GM12878 (cell line): Measurements from ENCODE around the gene POP5. TPM values are rescaled to one million over a fixed set of nuclear protein-coding genes. Genes with fewer than 3 reads are reported as not detected.

ENCODE experiments used
- ATAC-seq: fragments of 200-7000 bp; cut with Tn5 transposase; 3 replicates; pipeline ENCODE4 v1.9.1; 2020; ENCODE audit warnings: mild to moderate bottlenecking, moderate library complexity
- BruUV-seq: library from RNA; stranded (reverse); fragments of 400-500 nt; replicated peaks from 2 replicates; lab custom pipeline; 2021; lab: Mats Ljungman, UMichigan
- CTCF ChIA-PET: fragments of 300-600 bp; sonication (Branson Sonifier 250); formaldehyde crosslinking; extraction: SDS; loops from one replicate; lab custom pipeline; 2021; ENCODE audit warnings: inconsistent platforms; lab: Yijun Ruan, JAX
- POLR2A ChIA-PET: fragments of 350-600 bp; formaldehyde crosslinking; extraction: SDS; loops from one replicate; lab custom pipeline; 2021; ENCODE audit warnings: inconsistent platforms; lab: Charles Lee
- RAD21 ChIA-PET: fragments of 300-600 bp; sonication (Branson Sonifier 250); formaldehyde crosslinking; loops from one replicate; lab custom pipeline; 2023; ENCODE audit warnings: antibody characterized with exemption; ENCODE audit not compliant: unreplicated experiment; lab: Charles Lee
- SMC1A ChIA-PET: fragments of 300-600 bp; sonication (Branson Sonifier 250); formaldehyde crosslinking; loops from one replicate; lab custom pipeline; 2023; ENCODE audit not compliant: unreplicated experiment, uncharacterized antibody; lab: Charles Lee
- DNase-seq: peaks from one replicate; pipeline ENCODE4 v3.0.0-alpha.2; 2011; ENCODE audit warnings: low read depth, low spot score
- FAIRE-seq: peaks from 3 replicates; lab custom pipeline; 2011; peaks lifted over from hg19 to GRCh38; lab: Jason Lieb, UNC
- H2AFZ ChIP-seq: 2 replicates; pipeline ENCODE4 v1.6.0; 2011; ENCODE audit warnings: low read depth, low read length, control low read depth; ENCODE audit not compliant: control insufficient read depth
- H3K27ac ChIP-seq: 2 replicates; pipeline ENCODE4 v1.5.1; 2011; ENCODE audit warnings: control low read depth; ENCODE audit not compliant: control insufficient read depth, insufficient read depth
- H3K27me3 ChIP-seq, 2 experiments: replicated peaks in 1 of 2; 2 replicates each; pipeline versions ENCODE4 v1.6.0 to v1.6.1; 2011; ENCODE audit warnings: low read length in 1 of 2; ENCODE audit not compliant: control insufficient read depth in 2 of 2, insufficient read depth in 2 of 2
- H3K36me3 ChIP-seq, 2 experiments: 2 replicates each; pipeline ENCODE4 v1.5.1; 2011; ENCODE audit warnings: low read length in 1 of 2; ENCODE audit not compliant: control insufficient read depth in 2 of 2, insufficient read depth in 2 of 2
- H3K4me1 ChIP-seq: 2 replicates; pipeline ENCODE4 v1.6.1; 2011; ENCODE audit warnings: mild to moderate bottlenecking, low read length, moderate library complexity, mixed read lengths; ENCODE audit not compliant: control insufficient read depth, insufficient read depth
- H3K4me2 ChIP-seq: 2 replicates; pipeline ENCODE4 v1.6.0; 2011; ENCODE audit warnings: control low read depth; ENCODE audit not compliant: control insufficient read depth, insufficient read depth
- H3K4me3 ChIP-seq: fragments of 200-600 bp; sonication (generic); 2 replicates; pipeline ENCODE4 v1.5.1; 2016
- H3K79me2 ChIP-seq: 2 replicates; pipeline ENCODE4 v1.6.0; 2011; ENCODE audit warnings: low read length; ENCODE audit not compliant: control insufficient read depth, insufficient read depth
- H3K9ac ChIP-seq: 2 replicates; pipeline ENCODE4 v1.8.0; 2011; ENCODE audit warnings: low read length, control low read depth, mixed read lengths; ENCODE audit not compliant: control insufficient read depth, insufficient read depth
- H3K9me3 ChIP-seq: replicated peaks from 3 replicates; pipeline ENCODE4 v1.5.1; 2011; ENCODE audit warnings: mild to moderate bottlenecking, low read length; ENCODE audit not compliant: control insufficient read depth, insufficient read depth
- H4K20me1 ChIP-seq: 2 replicates; pipeline ENCODE4 v1.6.0; 2011; ENCODE audit not compliant: control insufficient read depth, insufficient read depth
- BCL11A ChIP-seq: IDR thresholded peaks from 2 replicates; pipeline ENCODE4 v1.6.1; 2011; ENCODE audit warnings: low read depth, low read length
- MLLT1 ChIP-seq: fragments of 450-650 bp; IDR thresholded peaks from 2 replicates; pipeline ENCODE4 v1.6.1; 2016; ENCODE audit warnings: mild to moderate bottlenecking
- NFYA ChIP-seq: IDR thresholded peaks from 2 replicates; pipeline ENCODE4 v1.6.1; 2011; ENCODE audit warnings: low read depth, mild to moderate bottlenecking, low read length, improper control_type of control experiment, borderline replicate concordance
- SMC3 ChIP-seq: IDR thresholded peaks from 2 replicates; pipeline ENCODE4 v1.6.1; 2011; ENCODE audit warnings: low read length, improper control_type of control experiment, borderline replicate concordance
- TAF1 ChIP-seq: IDR thresholded peaks from 2 replicates; pipeline ENCODE4 v1.6.1; 2011; ENCODE audit warnings: mild to moderate bottlenecking, low read depth, low read length, borderline replicate concordance
- TCF7 ChIP-seq: IDR thresholded peaks from 2 replicates; pipeline ENCODE4 v1.6.1; 2014; ENCODE audit warnings: antibody characterized with exemption, borderline replicate concordance
- WGBS: methylation state at CpG from one replicate; pipeline ENCODE4 v1.1.6; 2016; ENCODE audit warnings: low lambda C conversion rate; ENCODE audit not compliant: insufficient replicate concordance, insufficient coverage; ENCODE audit errors: missing lambda C conversion rate; 5-methylcytosine and 5-hydroxymethylcytosine counted together
- in situ Hi-C: fragments of 300-500 bp; cut with MboI; formaldehyde crosslinking; loops from 9 replicates; pipeline ENCODE4 v1.14.3; 2018; ENCODE audit warnings: mixed read lengths
- intact Hi-C: fragments of 100-400 bp; cut with micrococcal nuclease; formaldehyde crosslinking; loops from one replicate; pipeline ENCODE4 v1.14.2; 2022; ENCODE audit not compliant: unreplicated experiment
- polyA plus RNA-seq, 11 experiments: library from polyadenylated mRNA; depleted of rRNA in 4 of 11; unstranded in 6 of 11; stranded (reverse) in 5 of 11; fragments of >200 nt; fragmentation: Nextera tagmentation in 4 of 11; fragmentation: Illumina TruSeq in 1 of 11; extraction: Ambion mirVana in 4 of 11; extraction: Trizol in 1 of 11; gene quantifications; 1 replicate in 1 of 11; 2 replicates in 10 of 11; pipeline versions ENCODE4 v1.2.1 to v1.2.3, GENCODE V29; 2011 to 2016; ENCODE audit warnings: inconsistent platforms in 2 of 11, missing spikeins in 2 of 11, low read depth in 1 of 11
- total RNA-seq, 4 experiments: library from RNA; depleted of rRNA in 3 of 4; stranded (reverse); fragments of >200 nt in 3 of 4; fragmentation: Illumina TruSeq in 1 of 4; extraction: Trizol in 1 of 4; gene quantifications; 2 replicates each; pipeline versions ENCODE4 v1.2.1 to v1.2.3, GENCODE V29; 2013 to 2021

The POP5 gene
- total and polyA plus RNA-seq, 10 of the 15 experiments (the other 5 are each of a cell fraction or from before 2014, with no cell fraction given), result 50.3 to 234 (median 83.7) TPM

GRCh38 chr12:120529641-120530417, 51.4 kb downstream of the POP5 start:
- H3K9me3 ChIP-seq, result no peaks in the 10 kb centered on the region
- ChIA-PET POLR2A (interaction anchor here (0.6 to 1.0 kb wide), 3 partner anchors 35 to 424 kb away, joined by 3 to 6 read pairs (median 3); no protein-coding TSS in a partner anchor), CTCF (interaction anchor here (0.6 to 1.9 kb wide), 6 partner anchors 9 to 227 kb away, joined by 3 to 7 read pairs (median 5); partner anchors contain the start of genes POP5 and SIRT4), SMC1A (interaction anchor here (1.0 to 1.6 kb wide), 2 partner anchors 8 to 34 kb away, joined by 4 to 6 read pairs; partner anchors contain the start of gene DYNLL1), RAD21 (interaction anchor here (0.6 kb wide), 1 partner anchor 327 kb away, joined by 4 read pairs; no protein-coding TSS in a partner anchor)
- peak overlapping the region; percentile 87 for H3K4me2 ChIP-seq
- DNase-seq (no peak), ATAC-seq (no peak), FAIRE-seq (no peak)
- peaks cover 4% of the 10 kb centered on the region for H3K4me1 ChIP-seq
- BruUV-seq, result no TSS peak
- no peaks in the 10 kb centered on the region for H3K27me3 ChIP-seq
- no peaks in the 10 kb centered on the region for H3K36me3 ChIP-seq
- H2AFZ ChIP-seq, result peak overlapping the region; percentile 89
- peaks cover 15% of the 10 kb centered on the region for H3K79me2 ChIP-seq
- TF ChIP-seq TAF1 (peak; percentile 20; the same call in 1 of the 2 replicates), MLLT1 (peak; percentile 52; the same call in 1 of the 2 replicates), NFYA (no peak), TCF7 (no peak), BCL11A (no peak), SMC3 (no peak)
- H4K20me1 ChIP-seq, result no peaks in the 10 kb centered on the region
- H3K9ac ChIP-seq, result peak overlapping the region; percentile 97
- H3K27ac ChIP-seq, result peak overlapping the region; percentile 95
- WGBS, result 34% methylated on average over 17 of the region's 19 CpGs
- intact Hi-C loops (no loop called here), in situ Hi-C loops (no loop called here)
- H3K4me3 ChIP-seq, result peak overlapping the region; percentile 75
